ENCODE results near the gene C4orf54.

Gene C4orf54

GRCh38 chr4:99657798-99658197 lies at the start of gene C4orf54:
Gene C4orf54, minus strand, starts transcription at chr4:99657828. Its CDS starts 3,180 bp downstream, at chr4:99654648.
- DNase-seq (ENCODE audit: low read depth in 3 of 3), result no peak

GRCh38 chr4:99705891-99706290 lies 48.3 kb upstream of the C4orf54 start:
- no peak for DNase-seq (ENCODE audit: low read depth in 3 of 3)

- no peak for DNase-seq (ENCODE audit: low read depth in 3 of 3)
These were observed 39.2 kb upstream of the C4orf54 start for GRCh38 chr4:99696801-99697200.

- no peak for DNase-seq (ENCODE audit: low read depth in 3 of 3)
These were observed 35.5 kb upstream of the C4orf54 start for GRCh38 chr4:99693140-99693539.

GRCh38 chr4:99690990-99691389 lies 33.4 kb upstream of the C4orf54 start:
- no peak for DNase-seq (ENCODE audit: low read depth in 3 of 3)

- no peak for DNase-seq (ENCODE audit: low read depth in 3 of 3)
These were observed 32.8 kb upstream of the C4orf54 start for GRCh38 chr4:99690472-99690871.

GRCh38 chr4:99687120-99687519 lies 29.5 kb upstream of the C4orf54 start:
- DNase-seq (ENCODE audit: low read depth in 3 of 3), result no peak

GRCh38 chr4:99685234-99685633 lies 27.6 kb upstream of the C4orf54 start:
- no peak for DNase-seq (ENCODE audit: low read depth in 3 of 3)

- DNase-seq (ENCODE audit: low read depth in 3 of 3), result no peak
These were observed 26.3 kb upstream of the C4orf54 start for GRCh38 chr4:99683895-99684294.

- no peak for DNase-seq (ENCODE audit: low read depth in 3 of 3)
These were observed 22.3 kb upstream of the C4orf54 start for GRCh38 chr4:99679976-99680375.

GRCh38 chr4:99679204-99679603 lies 21.6 kb upstream of the C4orf54 start:
- DNase-seq (ENCODE audit: low read depth in 3 of 3), result no peak

GRCh38 chr4:99677161-99677560 lies 19.5 kb upstream of the C4orf54 start:
- no peak for DNase-seq (ENCODE audit: low read depth in 3 of 3)

GRCh38 chr4:99670409-99671073 lies 12.9 kb upstream of the C4orf54 start:
- no peak for DNase-seq (ENCODE audit: low read depth in 3 of 3)

- DNase-seq (ENCODE audit: low read depth in 3 of 3), result no peak
These were observed 11.5 kb upstream of the C4orf54 start for GRCh38 chr4:99669084-99669483.

GRCh38 chr4:99668472-99668871 lies 10.8 kb upstream of the C4orf54 start:
- DNase-seq (ENCODE audit: low read depth in 3 of 3), result no peak

- DNase-seq (ENCODE audit: low read depth in 3 of 3), result no peak
These were observed 8.4 kb upstream of the C4orf54 start for GRCh38 chr4:99665983-99666382.

GRCh38 chr4:99664716-99665115 lies 7.1 kb upstream of the C4orf54 start:
- DNase-seq (ENCODE audit: low read depth in 3 of 3), result no peak

- no peak for DNase-seq (ENCODE audit: low read depth in 3 of 3)
These were observed 4.3 kb upstream of the C4orf54 start for GRCh38 chr4:99661907-99662306.

GRCh38 chr4:99658666-99659065 lies 1.0 kb upstream of the C4orf54 start:
- no peak for DNase-seq (ENCODE audit: low read depth in 3 of 3)

GRCh38 chr4:99655308-99656081 lies 2.1 kb downstream of the C4orf54 start:
- no peak for DNase-seq (ENCODE audit: low read depth in 3 of 3)

- no peak for DNase-seq (ENCODE audit: low read depth in 3 of 3)
These were observed 3.3 kb downstream of the C4orf54 start for GRCh38 chr4:99654361-99654761.

GRCh38 chr4:99653916-99654315 lies 3.7 kb downstream of the C4orf54 start:
- DNase-seq (ENCODE audit: low read depth in 3 of 3), result no peak

Measured in stimulated activated CD4-positive, alpha-beta T cell treated with anti-CD3 and anti-CD28 coated beads, TNF-alpha, amount 100 ng/mL, for 24 hours (primary cell).